ENCODE results near the gene NET1. TPM values are rescaled to one million over a fixed set of nuclear protein-coding genes. Genes with fewer than 3 reads are reported as not detected.

NET1 gene
- total RNA-seq, 2 experiments from 2014 or later: 39.8 to 46.3 TPM

DNA sequence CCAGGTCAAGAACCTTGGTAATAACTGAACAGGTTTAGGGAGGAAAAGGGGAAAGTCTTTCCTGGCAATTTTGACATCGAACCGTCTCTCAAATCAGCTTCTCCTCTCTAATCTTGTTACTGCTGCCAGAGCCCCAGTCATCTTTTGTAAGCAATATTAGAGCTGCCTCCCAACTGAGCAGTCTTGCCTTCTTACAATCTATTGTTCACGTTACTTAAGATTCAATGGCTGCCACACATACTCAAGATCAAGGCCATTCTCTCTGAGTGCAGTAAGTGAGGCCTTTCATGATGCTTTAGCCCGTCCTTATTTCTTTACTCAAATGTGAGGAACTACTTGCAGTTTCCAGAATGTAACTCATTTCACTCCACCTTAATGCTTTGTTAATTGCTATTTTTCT, 12.4 kb downstream of the NET1 start:
- Histone ChIP-seq H3K4me1 (ENCODE audit: insufficient read depth, low read length, poor library complexity, severe bottlenecking) (no peaks in the 10 kb centered on the region), H2AFZ (ENCODE audit: low read length) (no peak overlapping the region), H3K9me3 (ENCODE audit: low read length) (peaks cover 4% of the 10 kb centered on the region; the same call in 1 of the 2 replicates), H3K79me2 (ENCODE audit: insufficient read depth, low read depth, low read length) (peaks cover 67% of the 10 kb centered on the region), H3K4me2 (ENCODE audit: low read length) (no peak overlapping the region), H4K20me1 (ENCODE audit: insufficient read depth, low read length) (no peaks in the 10 kb centered on the region; the same call in 1 of the 2 replicates), H3K9me2 (ENCODE audit: insufficient read depth, low read length) (no peaks in the 10 kb centered on the region), H3K27ac (ENCODE audit: low read depth, low read length, poor library complexity, severe bottlenecking) (no peak overlapping the region), H3K36me3 (ENCODE audit: insufficient read depth, low read length) (peaks cover 24% of the 10 kb centered on the region; the same call in 1 of the 2 replicates), H3K4me3 (ENCODE audit: low read depth, low read length, poor library complexity, severe bottlenecking) (no peak overlapping the region)
- ChIA-PET POLR2A (interaction anchor here (0.5 to 2.8 kb wide), 6 partner anchors 10 to 393 kb away, joined by 3 to 11 read pairs (median 4); no protein-coding TSS in a partner anchor), CTCF (ENCODE audit: unreplicated experiment) (no interaction called here)
- no peak for DNase-seq (ENCODE audit: low spot score)
- BruUV-seq (replicated peaks): no TSS peak
- TF ChIP-seq, protein P1, sequence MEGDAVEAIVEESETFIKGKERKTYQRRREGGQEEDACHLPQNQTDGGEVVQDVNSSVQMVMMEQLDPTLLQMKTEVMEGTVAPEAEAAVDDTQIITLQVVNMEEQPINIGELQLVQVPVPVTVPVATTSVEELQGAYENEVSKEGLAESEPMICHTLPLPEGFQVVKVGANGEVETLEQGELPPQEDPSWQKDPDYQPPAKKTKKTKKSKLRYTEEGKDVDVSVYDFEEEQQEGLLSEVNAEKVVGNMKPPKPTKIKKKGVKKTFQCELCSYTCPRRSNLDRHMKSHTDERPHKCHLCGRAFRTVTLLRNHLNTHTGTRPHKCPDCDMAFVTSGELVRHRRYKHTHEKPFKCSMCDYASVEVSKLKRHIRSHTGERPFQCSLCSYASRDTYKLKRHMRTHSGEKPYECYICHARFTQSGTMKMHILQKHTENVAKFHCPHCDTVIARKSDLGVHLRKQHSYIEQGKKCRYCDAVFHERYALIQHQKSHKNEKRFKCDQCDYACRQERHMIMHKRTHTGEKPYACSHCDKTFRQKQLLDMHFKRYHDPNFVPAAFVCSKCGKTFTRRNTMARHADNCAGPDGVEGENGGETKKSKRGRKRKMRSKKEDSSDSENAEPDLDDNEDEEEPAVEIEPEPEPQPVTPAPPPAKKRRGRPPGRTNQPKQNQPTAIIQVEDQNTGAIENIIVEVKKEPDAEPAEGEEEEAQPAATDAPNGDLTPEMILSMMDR (conservative IDR thresholded peaks at IDR 0.05; ENCODE audit: low read length): no peak
- no peak for TF ChIP-seq EZH2phosphoT487 (IDR thresholded peaks at IDR 0.05; ENCODE audit: borderline replicate concordance, low read depth, low read length)
- intact Hi-C loops (cut with micrococcal nuclease; ENCODE audit: unreplicated experiment): no loop called here

- DNase-seq (ENCODE audit: low spot score): no peak
- BruUV-seq (replicated peaks): no TSS peak
- Histone ChIP-seq H3K4me3 (ENCODE audit: low read depth, low read length, poor library complexity, severe bottlenecking) (no peak overlapping the region), H3K79me2 (ENCODE audit: insufficient read depth, low read depth, low read length) (peaks cover 33% of the 10 kb centered on the region), H3K36me3 (ENCODE audit: insufficient read depth, low read length) (peaks cover 54% of the 10 kb centered on the region), H3K4me2 (ENCODE audit: low read length) (no peak overlapping the region), H3K4me1 (ENCODE audit: insufficient read depth, low read length, poor library complexity, severe bottlenecking) (no peaks in the 10 kb centered on the region), H3K9me3 (ENCODE audit: low read length) (no peaks in the 10 kb centered on the region), H4K20me1 (ENCODE audit: insufficient read depth, low read length) (no peaks in the 10 kb centered on the region; the same call in 1 of the 2 replicates), H3K9me2 (ENCODE audit: insufficient read depth, low read length) (no peaks in the 10 kb centered on the region), H3K27ac (ENCODE audit: low read depth, low read length, poor library complexity, severe bottlenecking) (no peak overlapping the region), H2AFZ (ENCODE audit: low read length) (no peak overlapping the region)
- CTCF ChIA-PET (ENCODE audit: unreplicated experiment): no interaction called here
- intact Hi-C loops (cut with micrococcal nuclease; ENCODE audit: unreplicated experiment): no loop called here
- POLR2A ChIA-PET: interaction anchor here (0.7 to 1.5 kb wide), 5 partner anchors 8 to 681 kb away, joined by 3 to 8 read pairs (median 4); no protein-coding TSS in a partner anchor
- TF ChIP-seq, protein P1 (conservative IDR thresholded peaks at IDR 0.05; ENCODE audit: low read length): no peak
- no peak for TF ChIP-seq EZH2phosphoT487 (IDR thresholded peaks at IDR 0.05; ENCODE audit: borderline replicate concordance, low read depth, low read length)
These were observed 15.8 kb downstream of the NET1 start for GRCh38 chr10:5428133-5428532.

- Histone ChIP-seq H4K20me1 (ENCODE audit: insufficient read depth, low read length) (no peaks in the 10 kb centered on the region), H2AFZ (ENCODE audit: low read length) (no peak overlapping the region), H3K9me3 (ENCODE audit: low read length) (no peaks in the 10 kb centered on the region), H3K36me3 (ENCODE audit: insufficient read depth, low read length) (peaks cover 45% of the 10 kb centered on the region), H3K27ac (ENCODE audit: low read depth, low read length, poor library complexity, severe bottlenecking) (no peak overlapping the region), H3K4me3 (ENCODE audit: low read depth, low read length, poor library complexity, severe bottlenecking) (no peak overlapping the region), H3K4me2 (ENCODE audit: low read length) (no peak overlapping the region), H3K4me1 (ENCODE audit: insufficient read depth, low read length, poor library complexity, severe bottlenecking) (no peaks in the 10 kb centered on the region), H3K9me2 (ENCODE audit: insufficient read depth, low read length) (no peaks in the 10 kb centered on the region), H3K79me2 (ENCODE audit: insufficient read depth, low read depth, low read length) (no peaks in the 10 kb centered on the region; the same call in 1 of the 2 replicates)
- CTCF ChIA-PET (ENCODE audit: unreplicated experiment): interaction anchor here (0.9 kb wide), 1 partner anchor 9 kb away, joined by 4 read pairs; no protein-coding TSS in a partner anchor
- TF ChIP-seq EZH2phosphoT487 (IDR thresholded peaks at IDR 0.05; ENCODE audit: borderline replicate concordance, low read depth, low read length): no peak
- TF ChIP-seq, protein P1 (conservative IDR thresholded peaks at IDR 0.05; ENCODE audit: low read length): no peak
- POLR2A ChIA-PET: interaction anchor here (0.6 to 0.8 kb wide), 2 partner anchors 10 to 368 kb away, joined by 3 read pairs; no protein-coding TSS in a partner anchor
- intact Hi-C loops (cut with micrococcal nuclease; ENCODE audit: unreplicated experiment): no loop called here
- DNase-seq (ENCODE audit: low spot score): no peak
- no TSS peak for BruUV-seq (replicated peaks)
These were observed 20.8 kb downstream of the NET1 start for GRCh38 chr10:5433182-5433581.

All from OCI-LY7 (cell line).